ENCODE measurements around the gene EML6. TPM values are rescaled to one million over a fixed set of nuclear protein-coding genes. Genes with fewer than 3 reads are reported as not detected.

Gene EML6
- polyA plus RNA-seq, 6 donors from 2014 or later = 0.04 to 0.56 (median 0.18) TPM; not detected in 1

- Mint-ChIP-seq H3K9me3 (no peaks in the 10 kb centered on the region), H3K27ac (peak overlapping the region in 1 of 6 donors; percentile 7)
- no peak for ATAC-seq (ENCODE audit: low read depth in 2 of 2)
Measured at GRCh38 chr2:54741250-54741649, 17.8 kb downstream of the EML6 start.

GRCh38 chr2:54750040-54750439 lies 26.6 kb downstream of the EML6 start:
- H3K9me3 Mint-ChIP-seq = peaks cover 0 to 6% (median 0%) of the 10 kb centered on the region in 7 donors
- H3K4me1 Mint-ChIP-seq = no peaks in the 10 kb centered on the region
- ATAC-seq (ENCODE audit: low read depth in 2 of 2) (no peak), DNase-seq (no peak)
- H3K4me3 Mint-ChIP-seq = no peak overlapping the region
- H3K27ac Mint-ChIP-seq = no peak overlapping the region
- no peaks in the 10 kb centered on the region for H3K27me3 Mint-ChIP-seq
- no peaks in the 10 kb centered on the region for H3K36me3 Mint-ChIP-seq

More at GRCh38 chr2:54741250-54741649, 17.8 kb downstream of the EML6 start:
- no peaks in the 10 kb centered on the region for H3K36me3 Mint-ChIP-seq
- no peak for DNase-seq
- no peaks in the 10 kb centered on the region for H3K4me1 Mint-ChIP-seq
- H3K4me3 Mint-ChIP-seq = no peak overlapping the region
- H3K27me3 Mint-ChIP-seq = peaks cover 3 to 7% (median 6%) of the 10 kb centered on the region in 3 donors

GRCh38 chr2:54752439-54752838 lies 29.0 kb downstream of the EML6 start:
- ATAC-seq (ENCODE audit: low read depth in 2 of 2) (no peak), DNase-seq (no peak)
- Mint-ChIP-seq H3K4me1 (peaks cover 13 to 22% (median 18%) of the 10 kb centered on the region in 3 donors), H3K4me3 (no peak overlapping the region), H3K27ac (no peak overlapping the region), H3K9me3 (peaks cover 0 to 6% (median 0%) of the 10 kb centered on the region in 7 donors), H3K27me3 (no peaks in the 10 kb centered on the region), H3K36me3 (no peaks in the 10 kb centered on the region)

- H3K4me3 Mint-ChIP-seq = peak overlapping the region; percentile 10 to 77 (median 48)
- H3K4me1 Mint-ChIP-seq = peaks cover 25 to 39% (median 34%) of the 10 kb centered on the region in 3 donors
- H3K27me3 Mint-ChIP-seq = no peaks in the 10 kb centered on the region
- DNase-seq (peak; percentile 15), ATAC-seq (ENCODE audit: low read depth in 2 of 2) (peak; percentile 72 to 74)
- H3K36me3 Mint-ChIP-seq = no peaks in the 10 kb centered on the region
- H3K27ac Mint-ChIP-seq = peak overlapping the region in 5 of 6 donors; percentile 17 to 63 (median 52)
- peaks cover 0 to 6% (median 0%) of the 10 kb centered on the region in 7 donors for H3K9me3 Mint-ChIP-seq
Measured at GRCh38 chr2:54755641-54756326, 32.3 kb downstream of the EML6 start.

- Mint-ChIP-seq H3K4me3 (peak overlapping the region; percentile 17 to 77 (median 60)), H3K9me3 (peaks cover 0 to 6% (median 0%) of the 10 kb centered on the region in 7 donors), H3K27ac (peak overlapping the region in 5 of 6 donors; percentile 22 to 94 (median 76)), H3K36me3 (no peaks in the 10 kb centered on the region), H3K27me3 (no peaks in the 10 kb centered on the region), H3K4me1 (peaks cover 25 to 39% (median 34%) of the 10 kb centered on the region in 3 donors)
- no peak for DNase-seq
- ATAC-seq (ENCODE audit: low read depth in 2 of 2) = peak; percentile 33 to 46
Measured at GRCh38 chr2:54757500-54757899, 34.0 kb downstream of the EML6 start.

- peak overlapping the region in 2 of 8 donors; percentile 21 to 75 for H3K4me3 Mint-ChIP-seq
- ATAC-seq (ENCODE audit: low read depth in 2 of 2) = no peak
- no peaks in the 10 kb centered on the region for H3K27me3 Mint-ChIP-seq
- H3K27ac Mint-ChIP-seq = no peak overlapping the region
- H3K9me3 Mint-ChIP-seq = no peaks in the 10 kb centered on the region
- no peaks in the 10 kb centered on the region for H3K36me3 Mint-ChIP-seq
- H3K4me1 Mint-ChIP-seq = peaks cover 25 to 39% (median 34%) of the 10 kb centered on the region in 3 donors
- no peak for DNase-seq
Measured at GRCh38 chr2:54758951-54759350, 35.5 kb downstream of the EML6 start.

- Mint-ChIP-seq H3K27ac (peak overlapping the region in 1 of 6 donors; percentile 18), H3K4me1 (peaks cover 25 to 36% (median 34%) of the 10 kb centered on the region in 3 donors), H3K4me3 (no peak overlapping the region), H3K36me3 (no peaks in the 10 kb centered on the region), H3K27me3 (no peaks in the 10 kb centered on the region), H3K9me3 (no peaks in the 10 kb centered on the region)
- DNase-seq (no peak), ATAC-seq (ENCODE audit: low read depth in 2 of 2) (no peak)
Measured at GRCh38 chr2:54760310-54760709, 36.8 kb downstream of the EML6 start.

- Mint-ChIP-seq H3K27me3 (no peaks in the 10 kb centered on the region), H3K36me3 (no peaks in the 10 kb centered on the region), H3K4me3 (no peak overlapping the region), H3K27ac (no peak overlapping the region), H3K4me1 (peaks cover 0 to 12% (median 11%) of the 10 kb centered on the region in 3 donors), H3K9me3 (no peaks in the 10 kb centered on the region)
- ATAC-seq (ENCODE audit: low read depth in 2 of 2) = no peak
- DNase-seq = no peak
Measured at GRCh38 chr2:54763636-54764291, 40.3 kb downstream of the EML6 start.

- DNase-seq (no peak), ATAC-seq (ENCODE audit: low read depth in 2 of 2) (peak; percentile 43 to 46)
- Mint-ChIP-seq H3K27me3 (no peaks in the 10 kb centered on the region), H3K4me3 (no peak overlapping the region), H3K9me3 (no peaks in the 10 kb centered on the region), H3K27ac (no peak overlapping the region), H3K36me3 (no peaks in the 10 kb centered on the region), H3K4me1 (peaks cover 0 to 8% (median 7%) of the 10 kb centered on the region in 3 donors)
Measured at GRCh38 chr2:54767921-54768320, 44.5 kb downstream of the EML6 start.

- peak in 1 of 2 donors; percentile 30 for ATAC-seq (ENCODE audit: low read depth in 2 of 2)
- H3K36me3 Mint-ChIP-seq = no peaks in the 10 kb centered on the region
- H3K4me1 Mint-ChIP-seq = peaks cover 0 to 8% (median 7%) of the 10 kb centered on the region in 3 donors
- no peak overlapping the region for H3K27ac Mint-ChIP-seq
- H3K4me3 Mint-ChIP-seq = no peak overlapping the region
- H3K9me3 Mint-ChIP-seq = peaks cover 0 to under 1% (median 0%) of the 10 kb centered on the region in 7 donors
- no peaks in the 10 kb centered on the region for H3K27me3 Mint-ChIP-seq
- DNase-seq = no peak
Measured at GRCh38 chr2:54768772-54769428, 45.4 kb downstream of the EML6 start.

GRCh38 chr2:54770211-54770610 lies 46.7 kb downstream of the EML6 start:
- no peaks in the 10 kb centered on the region for H3K27me3 Mint-ChIP-seq
- H3K36me3 Mint-ChIP-seq = peaks cover 1 to 3% of the 10 kb centered on the region in 2 donors
- no peak for ATAC-seq (ENCODE audit: low read depth in 2 of 2)

GRCh38 chr2:54770676-54771075 lies 47.2 kb downstream of the EML6 start:
- H3K27me3 Mint-ChIP-seq = no peaks in the 10 kb centered on the region
- H3K27ac Mint-ChIP-seq = no peak overlapping the region
- ATAC-seq (ENCODE audit: low read depth in 2 of 2) (no peak), DNase-seq (no peak)
- H3K4me3 Mint-ChIP-seq = no peak overlapping the region
- peaks cover 5 to 11% (median 6%) of the 10 kb centered on the region in 7 donors for H3K9me3 Mint-ChIP-seq
- H3K4me1 Mint-ChIP-seq = peaks cover 0 to 8% (median 7%) of the 10 kb centered on the region in 3 donors
- H3K36me3 Mint-ChIP-seq = peaks cover 5 to 8% of the 10 kb centered on the region in 2 donors

More at GRCh38 chr2:54770211-54770610, 46.7 kb downstream of the EML6 start:
- H3K9me3 Mint-ChIP-seq = peaks cover 1 to 8% (median 3%) of the 10 kb centered on the region in 7 donors
- DNase-seq = no peak
- no peak overlapping the region for H3K4me3 Mint-ChIP-seq
- no peak overlapping the region for H3K27ac Mint-ChIP-seq
- peaks cover 0 to 8% (median 7%) of the 10 kb centered on the region in 3 donors for H3K4me1 Mint-ChIP-seq

- no peaks in the 10 kb centered on the region for H3K27me3 Mint-ChIP-seq
- no peak for ATAC-seq (ENCODE audit: low read depth in 2 of 2)
- H3K4me1 Mint-ChIP-seq = peaks cover 0 to 8% (median 7%) of the 10 kb centered on the region in 3 donors
- peaks cover 5 to 14% of the 10 kb centered on the region in 2 donors for H3K36me3 Mint-ChIP-seq
- no peak overlapping the region for H3K4me3 Mint-ChIP-seq
- no peak for DNase-seq
- H3K9me3 Mint-ChIP-seq = peaks cover 7 to 17% (median 10%) of the 10 kb centered on the region in 7 donors
- no peak overlapping the region for H3K27ac Mint-ChIP-seq
Measured at GRCh38 chr2:54771166-54771885, 47.9 kb downstream of the EML6 start.
